Thyroid gland (tissue), 4 donors: Measurements from ENCODE around the gene PNPLA1.

Source experiments
- POLR2A ChIP-seq, 2 donors: fragments of 450-650 bp; IDR thresholded peaks; one replicate each; pipeline ENCODE4 v1.6.1; 2017; ENCODE audit warnings: antibody characterized with exemption in 2 of 2, mild to moderate bottlenecking in 2 of 2, moderate library complexity in 1 of 2
- TF ChIP-seq, protein P1 (sequence below), 6 experiments: fragments of 200-600 bp in 3 of 6; fragments of 450-650 bp in 3 of 6; sonication (generic) in 3 of 6; IDR thresholded peaks; one replicate each; pipeline ENCODE4 v1.5.1; 2016 to 2019; ENCODE audit warnings: antibody characterized with exemption in 6 of 6, mild to moderate bottlenecking in 2 of 6, inconsistent platforms in 1 of 6, moderate library complexity in 1 of 6

GRCh38 chr6:36298027-36298426 is 28.2 kb downstream of the PNPLA1 start:
- TF ChIP-seq, protein P1, sequence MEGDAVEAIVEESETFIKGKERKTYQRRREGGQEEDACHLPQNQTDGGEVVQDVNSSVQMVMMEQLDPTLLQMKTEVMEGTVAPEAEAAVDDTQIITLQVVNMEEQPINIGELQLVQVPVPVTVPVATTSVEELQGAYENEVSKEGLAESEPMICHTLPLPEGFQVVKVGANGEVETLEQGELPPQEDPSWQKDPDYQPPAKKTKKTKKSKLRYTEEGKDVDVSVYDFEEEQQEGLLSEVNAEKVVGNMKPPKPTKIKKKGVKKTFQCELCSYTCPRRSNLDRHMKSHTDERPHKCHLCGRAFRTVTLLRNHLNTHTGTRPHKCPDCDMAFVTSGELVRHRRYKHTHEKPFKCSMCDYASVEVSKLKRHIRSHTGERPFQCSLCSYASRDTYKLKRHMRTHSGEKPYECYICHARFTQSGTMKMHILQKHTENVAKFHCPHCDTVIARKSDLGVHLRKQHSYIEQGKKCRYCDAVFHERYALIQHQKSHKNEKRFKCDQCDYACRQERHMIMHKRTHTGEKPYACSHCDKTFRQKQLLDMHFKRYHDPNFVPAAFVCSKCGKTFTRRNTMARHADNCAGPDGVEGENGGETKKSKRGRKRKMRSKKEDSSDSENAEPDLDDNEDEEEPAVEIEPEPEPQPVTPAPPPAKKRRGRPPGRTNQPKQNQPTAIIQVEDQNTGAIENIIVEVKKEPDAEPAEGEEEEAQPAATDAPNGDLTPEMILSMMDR (IDR thresholded peaks at IDR 0.05), result no peak
- no peak for TF ChIP-seq POLR2A (IDR thresholded peaks at IDR 0.05)
